Urinary bladder (tissue), 4 donors: ENCODE measurements around the gene EIF1AD. TPM values are rescaled to one million over a fixed set of nuclear protein-coding genes. Genes with fewer than 3 reads are reported as not detected.
A peak's percentile ranks its signal among the peaks of the same experiment; 100 is the strongest.

Experiments used
- DNase-seq: peaks from one replicate; pipeline ENCODE4 v3.0.0-alpha.2; 2015; ENCODE audit errors: extremely low spot score
- H3K27ac ChIP-seq: one replicate; pipeline ENCODE4 v1.5.1; 2013; ENCODE audit warnings: low read depth, mild to moderate bottlenecking, moderate library complexity
- H3K36me3 ChIP-seq: one replicate; pipeline ENCODE4 v1.6.1; 2013; ENCODE audit warnings: mild to moderate bottlenecking, moderate library complexity; ENCODE audit not compliant: insufficient read depth
- H3K4me1 ChIP-seq: one replicate; pipeline ENCODE4 v1.6.1; 2013; ENCODE audit warnings: mild to moderate bottlenecking, moderate library complexity; ENCODE audit not compliant: insufficient read depth
- H3K4me3 ChIP-seq: one replicate; pipeline ENCODE4 v1.5.1; 2013; ENCODE audit warnings: low read depth, low read length
- WGBS: extraction: QIAGEN DNeasy Blood & Tissue Kit; methylation state at CpG from one replicate; pipeline ENCODE4 v1.1.7; 2013; 5-methylcytosine and 5-hydroxymethylcytosine counted together
- polyA plus RNA-seq: library from polyadenylated mRNA; stranded (reverse); fragments of 200-250 nt; gene quantifications from one replicate; pipeline ENCODE4 v1.2.3, GENCODE V29; 2013
- total RNA-seq: library from RNA; depleted of rRNA; stranded (reverse); fragments of >200 nt; gene quantifications from one replicate; pipeline ENCODE4 v1.2.3, GENCODE V29; 2014
- donor health status: healthy with polysubstance abuse.
- donor health status: healthy.

EIF1AD gene
- total and polyA plus RNA-seq, 2 donors: 15.6 to 26.3 TPM

- H3K27ac ChIP-seq: no peak overlapping the region
- WGBS: 92% methylated on average over 34 of the region's 34 CpGs
- H3K4me3 ChIP-seq: no peak overlapping the region
- H3K36me3 ChIP-seq: peaks cover 5% of the 10 kb centered on the region
- no peak for DNase-seq
- H3K4me1 ChIP-seq: no peaks in the 10 kb centered on the region
These were observed 23.3 kb downstream of the EIF1AD start for GRCh38 chr11:65978391-65979238.

- no peak overlapping the region for H3K27ac ChIP-seq
- H3K4me3 ChIP-seq: no peak overlapping the region
- 91% methylated on average over 28 of the region's 29 CpGs for WGBS
- peaks cover 5% of the 10 kb centered on the region for H3K36me3 ChIP-seq
- DNase-seq: no peak
- no peaks in the 10 kb centered on the region for H3K4me1 ChIP-seq
These were observed 24.2 kb downstream of the EIF1AD start for GRCh38 chr11:65977621-65978390.

GRCh38 chr11:65976216-65977176, 25.5 kb downstream of the EIF1AD start:
- H3K4me1 ChIP-seq: no peaks in the 10 kb centered on the region
- no peak overlapping the region for H3K27ac ChIP-seq
- 85% methylated on average over 43 of the region's 43 CpGs for WGBS
- no peak overlapping the region for H3K4me3 ChIP-seq
- no peak for DNase-seq
- H3K36me3 ChIP-seq: peaks cover 5% of the 10 kb centered on the region

- Histone ChIP-seq H3K27ac (no peak overlapping the region), H3K4me1 (no peaks in the 10 kb centered on the region), H3K4me3 (no peak overlapping the region), H3K36me3 (peaks cover 5% of the 10 kb centered on the region)
- no peak for DNase-seq
- 90% methylated on average over 9 of the region's 9 CpGs for WGBS
These were observed 26.2 kb downstream of the EIF1AD start for GRCh38 chr11:65975771-65976170.

GRCh38 chr11:65973439-65974110, 28.4 kb downstream of the EIF1AD start:
- Histone ChIP-seq H3K36me3 (peaks cover 3% of the 10 kb centered on the region), H3K27ac (no peak overlapping the region), H3K4me1 (no peaks in the 10 kb centered on the region), H3K4me3 (no peak overlapping the region)
- 97% methylated on average over 13 of the region's 13 CpGs for WGBS
- DNase-seq: no peak

- Histone ChIP-seq H3K27ac (no peak overlapping the region), H3K36me3 (peaks cover 2% of the 10 kb centered on the region), H3K4me1 (no peaks in the 10 kb centered on the region), H3K4me3 (no peak overlapping the region)
- 95% methylated on average over 8 of the region's 8 CpGs for WGBS
- DNase-seq: no peak
These were observed 29.8 kb downstream of the EIF1AD start for GRCh38 chr11:65972116-65972515.

- no peak overlapping the region for H3K4me3 ChIP-seq
- WGBS: 85% methylated on average over 15 of the region's 15 CpGs
- H3K4me1 ChIP-seq: no peaks in the 10 kb centered on the region
- H3K27ac ChIP-seq: no peak overlapping the region
- DNase-seq: no peak
- H3K36me3 ChIP-seq: peaks cover 9% of the 10 kb centered on the region
These were observed 33.1 kb downstream of the EIF1AD start for GRCh38 chr11:65968600-65969482.

GRCh38 chr11:65967329-65967934, 34.5 kb downstream of the EIF1AD start:
- H3K27ac ChIP-seq: no peak overlapping the region
- WGBS: 92% methylated on average over 30 of the region's 30 CpGs
- H3K4me3 ChIP-seq: no peak overlapping the region
- no peak for DNase-seq
- H3K36me3 ChIP-seq: peaks cover 9% of the 10 kb centered on the region
- H3K4me1 ChIP-seq: peaks cover 2% of the 10 kb centered on the region

- H3K27ac ChIP-seq: no peak overlapping the region
- H3K36me3 ChIP-seq: peaks cover 9% of the 10 kb centered on the region
- H3K4me1 ChIP-seq: peaks cover 2% of the 10 kb centered on the region
- WGBS: 93% methylated on average over 36 of the region's 36 CpGs
- DNase-seq: no peak
- no peak overlapping the region for H3K4me3 ChIP-seq
These were observed 35.8 kb downstream of the EIF1AD start for GRCh38 chr11:65965986-65966762.

- Histone ChIP-seq H3K4me3 (no peak overlapping the region), H3K4me1 (peaks cover 2% of the 10 kb centered on the region)
- WGBS: 75% methylated on average over 10 of the region's 10 CpGs
These were observed 37.1 kb downstream of the EIF1AD start for GRCh38 chr11:65964906-65965305.

GRCh38 chr11:65962141-65962564, 39.8 kb downstream of the EIF1AD start:
- no peak overlapping the region for H3K27ac ChIP-seq
- peak overlapping the region; percentile 97 for H3K4me3 ChIP-seq
- H3K36me3 ChIP-seq: peaks cover 7% of the 10 kb centered on the region
- H3K4me1 ChIP-seq: peaks cover 2% of the 10 kb centered on the region
- WGBS: 4% methylated on average over 13 of the region's 13 CpGs
- DNase-seq: no peak

More at GRCh38 chr11:65964906-65965305, 37.1 kb downstream of the EIF1AD start:
- H3K36me3 ChIP-seq: peaks cover 9% of the 10 kb centered on the region
- DNase-seq: no peak
- no peak overlapping the region for H3K27ac ChIP-seq
